HG03097 (cell line): ENCODE measurements around the gene BBS9.
"Not testable (repeated sequence)": the region's sequence is repeated elsewhere in the genome, so short reads cannot be mapped to it uniquely, and the experiment has no call there.

Experiments used
- ATAC-seq: cut with Tn5 transposase; IDR thresholded peaks from one replicate; pipeline ENCODE4 v1.9.1; 2021; ENCODE audit not compliant: unreplicated experiment, low FRiP score

Gene BBS9

DNA sequence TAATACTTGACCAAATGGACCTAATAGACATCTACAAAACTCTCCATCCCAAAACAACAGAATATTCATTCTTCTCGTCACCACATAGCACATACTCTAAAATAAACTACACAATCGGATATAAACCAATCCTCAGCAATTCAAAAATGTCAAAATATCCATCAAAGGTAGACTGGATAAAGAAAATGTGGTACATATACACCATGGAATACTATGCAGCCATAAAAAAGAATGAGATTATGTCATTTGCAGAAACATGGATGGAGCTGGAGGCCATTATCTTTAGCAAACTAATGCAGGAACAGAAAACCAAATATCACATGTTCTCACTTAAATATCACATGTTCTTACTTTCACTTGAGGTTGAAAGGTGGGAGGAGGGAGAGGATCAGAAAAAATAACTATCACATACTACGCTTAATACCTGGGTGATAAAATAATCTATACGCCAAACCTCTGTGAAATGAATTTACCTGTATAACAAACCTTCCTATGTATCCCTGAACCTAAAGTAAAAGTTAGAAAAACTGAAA, 142.5 kb downstream of the BBS9 start:
- ATAC-seq, result not testable (repeated sequence)

DNA sequence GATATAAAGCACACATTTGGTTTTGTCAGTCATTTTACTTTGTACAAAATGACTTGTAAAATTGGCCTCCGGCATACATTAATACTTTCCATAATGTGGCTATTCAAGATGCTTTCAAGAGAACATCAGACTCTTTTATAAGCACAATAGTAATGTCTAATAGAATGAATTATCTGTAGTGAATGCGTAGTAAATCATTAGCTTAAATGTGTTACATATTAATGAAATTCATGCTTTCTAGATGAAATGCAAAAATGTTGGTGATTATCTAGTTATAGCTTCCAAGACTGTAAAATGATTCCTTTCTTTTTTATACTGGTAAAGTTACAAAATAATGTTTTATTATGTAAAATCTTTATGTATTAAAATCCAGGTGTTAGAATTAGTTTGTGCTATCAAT, 144.0 kb downstream of the BBS9 start:
- no peak for ATAC-seq

DNA sequence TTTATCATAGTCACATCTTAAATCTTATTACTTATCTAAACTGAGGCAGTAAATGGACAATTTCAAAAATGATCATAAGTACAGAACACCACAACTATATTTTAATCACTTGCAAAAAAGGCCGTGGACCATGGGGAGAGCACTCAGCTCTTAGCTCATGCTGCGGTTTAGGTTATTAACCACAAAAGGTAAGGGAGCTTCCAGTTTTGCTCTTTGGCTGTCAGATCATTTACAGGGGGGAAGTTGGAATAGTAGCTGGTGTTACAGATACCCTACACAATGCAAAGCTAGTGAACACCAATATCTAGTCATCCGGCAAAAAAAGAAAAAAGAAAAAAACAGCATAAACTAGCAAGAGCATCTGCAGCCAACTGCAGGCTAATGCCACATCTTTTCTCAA, 147.0 kb downstream of the BBS9 start:
- ATAC-seq, result no peak

- ATAC-seq, result no peak
These were observed 147.4 kb downstream of the BBS9 start for GRCh38 chr7:33276729-33277128.

GRCh38 chr7:33278095-33278494, 148.7 kb downstream of the BBS9 start:
- no peak for ATAC-seq

DNA sequence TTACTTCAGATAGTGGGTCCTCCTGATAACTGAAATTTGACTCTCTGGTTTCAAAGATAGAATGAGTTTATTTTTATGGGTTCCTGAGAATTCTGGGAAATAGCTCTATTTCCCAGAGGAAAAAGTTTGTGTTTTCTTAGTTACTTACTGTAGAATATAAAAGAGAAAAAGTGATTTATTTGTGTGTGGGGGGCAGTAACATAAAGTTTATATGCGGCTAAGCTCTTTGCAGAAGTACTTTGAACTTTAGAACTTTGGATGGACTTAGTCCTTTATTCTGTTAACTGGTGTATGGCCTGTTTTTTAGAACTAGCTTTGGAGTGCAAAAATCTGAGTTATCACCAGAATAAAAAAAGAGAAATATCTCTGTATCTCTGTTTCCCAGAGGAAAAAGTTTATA, 157.1 kb downstream of the BBS9 start:
- no peak for ATAC-seq

GRCh38 chr7:33287738-33288137, 158.4 kb downstream of the BBS9 start:
- no peak for ATAC-seq

- ATAC-seq, result no peak
These were observed 169.5 kb downstream of the BBS9 start for GRCh38 chr7:33298848-33299247.

GRCh38 chr7:33299425-33299824, 170.1 kb downstream of the BBS9 start:
- ATAC-seq, result no peak

DNA sequence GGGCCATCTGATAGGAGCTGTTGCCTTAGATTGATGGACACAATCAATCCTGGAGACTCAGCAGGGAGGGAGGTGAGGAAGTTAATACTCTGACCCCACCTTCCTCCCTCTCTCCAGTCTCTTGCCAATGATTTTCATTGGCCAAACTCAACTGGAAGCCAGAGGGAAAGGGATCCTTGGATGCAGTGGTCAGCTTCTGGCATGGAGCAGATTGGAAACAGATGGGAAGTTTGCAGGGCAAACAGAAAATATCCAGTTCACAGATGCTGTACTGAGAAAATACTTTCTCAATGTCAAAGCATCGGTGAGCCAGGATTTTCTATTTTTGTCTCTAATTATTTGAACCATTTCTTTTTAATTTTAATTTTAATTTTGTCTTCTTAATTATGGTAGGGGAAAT, 170.8 kb downstream of the BBS9 start:
- no peak for ATAC-seq

DNA sequence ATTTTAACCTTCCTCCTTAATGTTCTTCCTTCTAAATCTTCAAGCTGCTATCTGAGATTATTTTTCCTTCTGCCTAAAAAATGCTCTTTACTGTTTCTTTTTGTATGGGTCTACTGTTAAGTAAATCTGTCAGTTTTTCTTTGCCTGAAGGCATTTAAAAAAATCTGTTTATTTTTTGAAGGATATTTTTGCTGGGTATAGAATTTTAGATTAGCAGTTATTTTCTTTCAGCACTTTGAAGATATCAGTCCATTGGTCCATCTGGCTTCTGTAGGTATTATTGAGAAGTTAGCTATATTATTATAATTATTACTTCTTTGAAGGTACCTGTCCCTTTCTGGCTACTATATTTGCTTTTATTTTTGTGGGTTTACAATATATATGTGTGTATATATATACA, 171.4 kb downstream of the BBS9 start:
- ATAC-seq, result no peak

- not testable (repeated sequence) for ATAC-seq
These were observed 174.7 kb downstream of the BBS9 start for GRCh38 chr7:33303978-33304557.

DNA sequence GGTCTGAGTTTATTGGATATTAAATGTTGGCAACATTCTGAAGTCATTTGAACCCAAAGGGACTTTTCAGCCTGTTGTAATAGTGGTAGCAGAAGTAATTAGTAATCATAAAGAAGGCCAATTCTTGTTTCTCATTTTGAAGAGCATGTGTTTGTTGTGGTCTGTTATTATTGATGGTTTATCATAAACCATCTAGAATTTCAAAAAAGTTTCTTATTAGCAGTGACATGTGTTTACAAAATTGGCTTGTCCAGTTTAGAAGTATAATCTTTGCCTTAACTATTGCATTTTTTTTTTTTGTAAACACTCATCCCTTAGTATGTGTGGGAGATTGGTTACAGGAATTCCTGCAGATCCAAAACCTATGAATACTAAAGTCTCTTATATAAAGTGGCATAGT, 177.8 kb downstream of the BBS9 start:
- ATAC-seq, result no peak

- no peak for ATAC-seq
These were observed 181.2 kb downstream of the BBS9 start for GRCh38 chr7:33310546-33310945.

- no peak for ATAC-seq
These were observed 196.6 kb downstream of the BBS9 start for GRCh38 chr7:33325754-33326484.

GRCh38 chr7:33326485-33326848, 197.1 kb downstream of the BBS9 start:
- ATAC-seq, result no peak

- ATAC-seq, result no peak
These were observed 198.1 kb downstream of the BBS9 start for GRCh38 chr7:33327427-33327826.

DNA sequence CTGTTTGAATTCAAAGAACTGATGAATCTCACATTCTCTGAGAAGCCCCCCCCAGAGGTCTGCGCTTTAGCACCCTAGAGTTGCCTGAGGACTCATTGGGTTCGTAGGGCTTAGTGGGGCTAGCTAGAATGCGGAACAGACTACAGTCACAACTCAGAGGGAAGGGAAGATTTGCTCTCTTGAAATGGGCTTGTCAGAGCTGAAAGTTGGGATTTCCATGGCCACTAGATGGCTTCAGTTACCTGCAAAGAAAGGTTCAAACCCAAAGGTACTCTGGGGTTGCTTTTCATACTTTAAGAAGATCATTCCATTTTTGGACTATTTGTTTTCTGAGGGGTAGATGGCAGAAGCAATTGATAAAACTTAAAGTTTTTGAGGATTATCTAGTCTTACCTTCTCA, 205.0 kb downstream of the BBS9 start:
- no peak for ATAC-seq

DNA sequence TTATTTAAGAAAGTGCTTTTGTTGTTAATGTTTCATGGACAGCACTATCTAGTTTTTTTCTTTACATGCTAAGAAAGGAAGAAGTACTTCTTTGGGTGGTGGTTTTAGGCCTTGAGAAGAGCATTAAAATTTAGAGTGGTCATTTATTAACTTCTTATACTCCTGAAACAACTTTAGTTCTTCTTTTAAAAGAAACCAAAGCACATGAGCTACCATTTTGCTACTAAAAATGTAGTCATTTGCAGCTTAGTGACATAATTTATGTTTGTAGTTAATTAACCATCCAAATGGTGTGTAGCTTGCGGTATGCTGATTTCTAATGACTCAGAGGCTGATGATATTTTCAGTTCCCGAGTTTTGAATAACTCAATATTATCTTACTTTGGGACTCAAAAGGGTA, 207.5 kb downstream of the BBS9 start:
- no peak for ATAC-seq

GRCh38 chr7:33339074-33339790, 209.9 kb downstream of the BBS9 start:
- ATAC-seq, result no peak

DNA sequence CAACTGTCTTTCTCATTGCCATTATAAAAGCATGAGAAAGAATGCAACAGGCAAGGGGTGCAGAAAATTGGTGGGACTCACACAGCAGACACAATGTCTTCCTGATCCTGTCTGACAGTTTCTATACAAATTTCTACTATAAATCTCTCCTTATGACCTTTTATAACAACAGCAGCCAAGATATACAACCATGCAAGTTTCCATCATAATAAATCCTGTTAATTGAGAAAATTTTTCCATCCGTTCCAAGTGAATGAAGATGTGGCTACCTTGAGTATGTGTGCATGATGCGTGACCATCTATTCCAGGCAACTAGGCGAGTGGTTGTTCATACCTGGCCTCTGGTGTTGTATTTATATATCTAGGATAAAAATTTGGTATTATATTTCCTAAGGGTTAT, 216.7 kb downstream of the BBS9 start:
- ATAC-seq, result no peak

DNA sequence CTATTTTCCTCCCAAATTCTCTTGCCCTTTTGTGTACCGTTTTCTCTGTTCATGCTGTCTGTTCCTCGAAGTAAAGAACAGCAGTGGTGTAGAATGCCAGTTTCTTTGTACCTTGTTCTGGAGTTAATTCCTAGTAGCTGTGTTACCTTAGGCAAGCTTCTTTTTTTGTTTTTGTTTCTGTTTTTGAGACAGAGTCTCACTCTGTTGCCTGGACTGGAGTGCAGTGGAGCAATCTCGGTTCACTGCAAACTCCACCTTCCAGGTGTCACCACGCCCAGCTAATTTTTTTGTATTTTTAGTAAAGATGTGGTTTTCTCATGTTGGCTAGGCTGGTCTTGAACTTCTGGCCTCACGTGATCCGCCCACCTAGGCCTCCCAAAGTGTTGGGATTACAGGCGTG, 221.2 kb downstream of the BBS9 start:
- ATAC-seq, result no peak
